HL-60 (cell line): ENCODE results near the gene CCR5AS.

Experiments used
- POLR2AphosphoS5 ChIP-seq: IDR thresholded peaks from 2 replicates; pipeline ENCODE4 v1.6.1; 2012; ENCODE audit warnings: low read depth
- TF ChIP-seq, protein P1 (sequence below): IDR thresholded peaks from one replicate; pipeline ENCODE4 v1.5.1; 2011; ENCODE audit warnings: low read length, control low read depth, inconsistent platforms; ENCODE audit not compliant: insufficient read depth

DNA sequence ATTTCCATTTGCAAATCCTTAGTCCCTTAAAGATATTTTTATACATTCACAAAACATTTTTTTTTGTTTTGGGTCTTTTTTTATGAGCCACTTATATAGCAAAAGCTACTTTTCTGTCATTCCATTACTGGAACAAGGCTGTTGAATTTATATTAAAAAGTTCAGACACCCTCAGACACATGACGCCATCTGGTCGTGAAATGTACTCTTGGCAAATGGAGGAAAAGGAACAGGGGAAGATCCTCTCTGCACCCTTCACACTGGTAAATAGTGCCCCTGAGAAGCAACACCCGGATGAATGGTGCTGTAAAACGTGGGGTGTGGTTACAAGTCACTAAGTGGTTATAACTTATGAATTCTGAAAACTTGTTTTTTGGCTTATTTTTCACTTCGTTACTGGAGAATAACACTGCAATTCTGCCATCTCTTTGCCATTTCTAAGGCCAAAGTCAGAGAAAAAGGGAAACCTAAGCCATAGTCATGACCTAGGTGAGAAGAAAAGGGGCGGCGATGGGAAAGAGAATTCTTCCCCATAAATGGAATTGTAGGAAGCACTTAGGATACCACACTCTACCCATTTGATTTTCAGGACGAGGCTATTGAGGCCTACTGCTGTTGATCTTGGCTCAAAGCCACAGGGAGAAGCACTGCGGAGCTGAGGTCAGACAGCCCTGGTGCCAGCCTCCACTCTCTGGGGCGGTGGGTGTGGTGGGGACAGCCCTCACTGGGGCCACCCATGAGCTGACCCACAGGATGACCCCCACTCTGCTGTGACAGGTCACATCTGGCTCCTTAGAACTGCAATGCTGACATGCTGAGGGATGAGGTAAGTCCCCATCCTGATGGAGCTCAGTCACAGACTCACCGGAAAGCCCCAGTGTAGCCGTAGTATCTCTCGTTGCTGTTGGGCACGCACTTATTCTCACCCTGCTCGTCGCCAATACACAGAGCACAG is 36.0 kb upstream of the CCR5AS start:
- TF ChIP-seq, protein P1, sequence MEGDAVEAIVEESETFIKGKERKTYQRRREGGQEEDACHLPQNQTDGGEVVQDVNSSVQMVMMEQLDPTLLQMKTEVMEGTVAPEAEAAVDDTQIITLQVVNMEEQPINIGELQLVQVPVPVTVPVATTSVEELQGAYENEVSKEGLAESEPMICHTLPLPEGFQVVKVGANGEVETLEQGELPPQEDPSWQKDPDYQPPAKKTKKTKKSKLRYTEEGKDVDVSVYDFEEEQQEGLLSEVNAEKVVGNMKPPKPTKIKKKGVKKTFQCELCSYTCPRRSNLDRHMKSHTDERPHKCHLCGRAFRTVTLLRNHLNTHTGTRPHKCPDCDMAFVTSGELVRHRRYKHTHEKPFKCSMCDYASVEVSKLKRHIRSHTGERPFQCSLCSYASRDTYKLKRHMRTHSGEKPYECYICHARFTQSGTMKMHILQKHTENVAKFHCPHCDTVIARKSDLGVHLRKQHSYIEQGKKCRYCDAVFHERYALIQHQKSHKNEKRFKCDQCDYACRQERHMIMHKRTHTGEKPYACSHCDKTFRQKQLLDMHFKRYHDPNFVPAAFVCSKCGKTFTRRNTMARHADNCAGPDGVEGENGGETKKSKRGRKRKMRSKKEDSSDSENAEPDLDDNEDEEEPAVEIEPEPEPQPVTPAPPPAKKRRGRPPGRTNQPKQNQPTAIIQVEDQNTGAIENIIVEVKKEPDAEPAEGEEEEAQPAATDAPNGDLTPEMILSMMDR, result peak; percentile 43
- TF ChIP-seq POLR2AphosphoS5, result no peak
